Upper lobe of left lung (tissue), 6 donors: ENCODE measurements around the gene KLC1. TPM values are rescaled to one million over a fixed set of nuclear protein-coding genes. Genes with fewer than 3 reads are reported as not detected.

Experiments
- ATAC-seq, 2 donors: fragments of 200-7000 bp; cut with Tn5 transposase; one replicate each; pipeline ENCODE4 v1.9.1; 2022; ENCODE audit warnings: mild to moderate bottlenecking in 2 of 2, moderate library complexity in 2 of 2; ENCODE audit not compliant: low FRiP score in 2 of 2
- DNase-seq, 2 donors: peaks; one replicate each; pipeline ENCODE4 v3.0.0-alpha.2; 2019 to 2020
- H3K27ac ChIP-seq, 4 donors: fragments of 200-600 bp; sonication (generic); one replicate each; pipeline ENCODE4 v1.5.1; 2016 to 2019
- H3K27me3 ChIP-seq, 4 donors: fragments of 200-600 bp; sonication (generic); one replicate each; pipeline ENCODE4 v1.5.1; 2017 to 2019
- H3K36me3 ChIP-seq, 4 donors: fragments of 200-600 bp; sonication (generic); one replicate each; pipeline ENCODE4 v1.5.1; 2016 to 2019
- H3K4me1 ChIP-seq, 4 donors: fragments of 200-600 bp; sonication (generic); one replicate each; pipeline ENCODE4 v1.5.1; 2018 to 2019
- H3K4me3 ChIP-seq, 4 donors: fragments of 200-600 bp; sonication (generic); one replicate each; pipeline ENCODE4 v1.5.1; 2017 to 2019; ENCODE audit warnings: mild to moderate bottlenecking in 2 of 4, moderate library complexity in 1 of 4
- H3K9me3 ChIP-seq, 4 donors: fragments of 200-600 bp; sonication (generic); one replicate each; pipeline ENCODE4 v1.5.1; 2018 to 2019
- EP300 ChIP-seq, 4 donors: sonication (generic); formaldehyde crosslinking; IDR thresholded peaks; one replicate each; pipeline ENCODE4 v1.5.1; 2017; ENCODE audit warnings: antibody characterized with exemption in 4 of 4, control low read depth in 2 of 4
- POLR2A ChIP-seq, 4 donors: fragments of 450-650 bp; IDR thresholded peaks; one replicate each; pipeline ENCODE4 v1.5.1; 2016 to 2017; ENCODE audit warnings: antibody characterized with exemption in 4 of 4, mild to moderate bottlenecking in 2 of 4
- POLR2AphosphoS5 ChIP-seq, 2 donors: sonication (generic); formaldehyde crosslinking; IDR thresholded peaks; one replicate each; pipeline ENCODE4 v1.5.1; 2017; ENCODE audit warnings: antibody characterized with exemption in 2 of 2
- WGBS, 2 donors: methylation state at CpG; one replicate each; pipeline ENCODE4 v1.1.5; 2017 to 2018; 5-methylcytosine and 5-hydroxymethylcytosine counted together
- total RNA-seq, 6 donors: library from RNA; depleted of rRNA in 4 of 6; stranded (reverse); fragments of >200 nt in 4 of 6; gene quantifications; one replicate each; pipeline versions ENCODE4 v1.1.0 to v1.2.1, GENCODE V29; 2016 to 2021
- TF ChIP-seq, protein P1 (sequence below), 6 experiments: fragments of 450-650 bp in 4 of 6; fragments of 200-600 bp in 2 of 6; sonication (generic) in 2 of 6; IDR thresholded peaks; one replicate each; pipeline ENCODE4 v1.5.1; 2016 to 2019; ENCODE audit warnings: antibody characterized with exemption in 6 of 6
- donor health status: DM: no; HTN: no; CAD: no; lungs with moderate emphysema.
- donor health status: DM: no; HTN: yes; CAD: no; lungs with severe emphysema.

The KLC1 gene
- total RNA-seq, 6 donors from 2014 or later, result 175 to 614 (median 267) TPM

DNA sequence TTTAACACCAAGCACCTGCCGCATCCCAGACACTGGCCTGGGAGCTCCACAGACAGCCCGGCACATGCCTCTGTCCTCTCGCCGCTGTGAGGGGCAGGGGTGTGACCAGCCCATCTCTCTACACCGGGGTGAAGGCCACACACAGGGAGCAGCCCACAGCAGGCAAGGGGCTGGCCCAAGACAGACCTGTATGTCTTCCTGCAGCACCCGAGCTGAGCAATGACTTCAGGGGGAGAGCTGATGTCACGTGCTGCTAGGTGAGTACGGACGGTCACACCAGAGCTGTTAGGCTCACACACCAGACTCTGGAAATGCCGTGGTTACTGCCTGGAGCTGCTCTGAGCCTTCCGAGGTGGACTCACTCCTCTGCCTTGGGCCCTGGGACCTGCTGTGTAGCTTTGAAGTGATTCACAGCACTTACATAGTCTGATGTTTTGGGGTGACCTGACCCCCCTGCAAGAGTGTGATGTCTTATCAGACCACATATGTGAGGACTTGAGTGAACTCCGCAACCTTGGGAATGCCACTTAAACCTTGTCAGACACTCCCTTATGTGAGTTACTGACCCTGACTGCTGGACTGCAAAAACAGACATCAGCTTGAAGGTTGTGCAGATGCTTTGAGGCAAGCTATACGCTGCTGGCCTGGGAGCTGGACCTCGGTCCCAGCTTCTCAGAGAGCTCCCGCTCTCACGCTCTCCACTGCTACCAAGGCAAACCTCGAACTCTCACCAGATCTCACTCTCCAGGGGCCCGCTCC lies 84.5 kb downstream of the KLC1 start:
- TF ChIP-seq POLR2A (IDR thresholded peaks at IDR 0.05) (no peak), POLR2AphosphoS5 (IDR thresholded peaks at IDR 0.05) (no peak), EP300 (IDR thresholded peaks at IDR 0.05) (no peak)
- TF ChIP-seq, protein P1, sequence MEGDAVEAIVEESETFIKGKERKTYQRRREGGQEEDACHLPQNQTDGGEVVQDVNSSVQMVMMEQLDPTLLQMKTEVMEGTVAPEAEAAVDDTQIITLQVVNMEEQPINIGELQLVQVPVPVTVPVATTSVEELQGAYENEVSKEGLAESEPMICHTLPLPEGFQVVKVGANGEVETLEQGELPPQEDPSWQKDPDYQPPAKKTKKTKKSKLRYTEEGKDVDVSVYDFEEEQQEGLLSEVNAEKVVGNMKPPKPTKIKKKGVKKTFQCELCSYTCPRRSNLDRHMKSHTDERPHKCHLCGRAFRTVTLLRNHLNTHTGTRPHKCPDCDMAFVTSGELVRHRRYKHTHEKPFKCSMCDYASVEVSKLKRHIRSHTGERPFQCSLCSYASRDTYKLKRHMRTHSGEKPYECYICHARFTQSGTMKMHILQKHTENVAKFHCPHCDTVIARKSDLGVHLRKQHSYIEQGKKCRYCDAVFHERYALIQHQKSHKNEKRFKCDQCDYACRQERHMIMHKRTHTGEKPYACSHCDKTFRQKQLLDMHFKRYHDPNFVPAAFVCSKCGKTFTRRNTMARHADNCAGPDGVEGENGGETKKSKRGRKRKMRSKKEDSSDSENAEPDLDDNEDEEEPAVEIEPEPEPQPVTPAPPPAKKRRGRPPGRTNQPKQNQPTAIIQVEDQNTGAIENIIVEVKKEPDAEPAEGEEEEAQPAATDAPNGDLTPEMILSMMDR (IDR thresholded peaks at IDR 0.05), result no peak
- ATAC-seq (no peak), DNase-seq (no peak)
- H3K9me3 ChIP-seq, result no peaks in the 10 kb centered on the region
- WGBS, 2 donors, result 92 to 93% methylated on average over 17 to 18 of the region's 18 CpGs
- H3K27me3 ChIP-seq, result no peaks in the 10 kb centered on the region
- peak overlapping the region in 3 of 4 donors; percentile 57 to 81 (median 59) for H3K27ac ChIP-seq
- peaks cover 41 to 66% (median 51%) of the 10 kb centered on the region in 4 donors for H3K4me1 ChIP-seq
- no peak overlapping the region for H3K4me3 ChIP-seq
- peaks cover 0 to 7% (median 2%) of the 10 kb centered on the region in 4 donors for H3K36me3 ChIP-seq

- H3K36me3 ChIP-seq, result peaks cover 0 to 7% (median 1%) of the 10 kb centered on the region in 4 donors
- DNase-seq (no peak), ATAC-seq (no peak)
- H3K27me3 ChIP-seq, result no peaks in the 10 kb centered on the region
- H3K27ac ChIP-seq, result no peak overlapping the region
- no peak for TF ChIP-seq POLR2AphosphoS5 (IDR thresholded peaks at IDR 0.05)
- TF ChIP-seq POLR2A (IDR thresholded peaks at IDR 0.05), result no peak
- TF ChIP-seq, protein P1 (IDR thresholded peaks at IDR 0.05), result no peak
- no peak for TF ChIP-seq EP300 (IDR thresholded peaks at IDR 0.05)
- peaks cover 43 to 73% (median 53%) of the 10 kb centered on the region in 4 donors for H3K4me1 ChIP-seq
- H3K9me3 ChIP-seq, result no peaks in the 10 kb centered on the region
- peak overlapping the region in 3 of 4 donors; percentile 97 to 98 (median 98) for H3K4me3 ChIP-seq
- 62 to 65% methylated on average over 16 of the region's 16 CpGs for WGBS, 2 donors
Observed at GRCh38 chr14:103714063-103714724, 85.2 kb downstream of the KLC1 start.

DNA sequence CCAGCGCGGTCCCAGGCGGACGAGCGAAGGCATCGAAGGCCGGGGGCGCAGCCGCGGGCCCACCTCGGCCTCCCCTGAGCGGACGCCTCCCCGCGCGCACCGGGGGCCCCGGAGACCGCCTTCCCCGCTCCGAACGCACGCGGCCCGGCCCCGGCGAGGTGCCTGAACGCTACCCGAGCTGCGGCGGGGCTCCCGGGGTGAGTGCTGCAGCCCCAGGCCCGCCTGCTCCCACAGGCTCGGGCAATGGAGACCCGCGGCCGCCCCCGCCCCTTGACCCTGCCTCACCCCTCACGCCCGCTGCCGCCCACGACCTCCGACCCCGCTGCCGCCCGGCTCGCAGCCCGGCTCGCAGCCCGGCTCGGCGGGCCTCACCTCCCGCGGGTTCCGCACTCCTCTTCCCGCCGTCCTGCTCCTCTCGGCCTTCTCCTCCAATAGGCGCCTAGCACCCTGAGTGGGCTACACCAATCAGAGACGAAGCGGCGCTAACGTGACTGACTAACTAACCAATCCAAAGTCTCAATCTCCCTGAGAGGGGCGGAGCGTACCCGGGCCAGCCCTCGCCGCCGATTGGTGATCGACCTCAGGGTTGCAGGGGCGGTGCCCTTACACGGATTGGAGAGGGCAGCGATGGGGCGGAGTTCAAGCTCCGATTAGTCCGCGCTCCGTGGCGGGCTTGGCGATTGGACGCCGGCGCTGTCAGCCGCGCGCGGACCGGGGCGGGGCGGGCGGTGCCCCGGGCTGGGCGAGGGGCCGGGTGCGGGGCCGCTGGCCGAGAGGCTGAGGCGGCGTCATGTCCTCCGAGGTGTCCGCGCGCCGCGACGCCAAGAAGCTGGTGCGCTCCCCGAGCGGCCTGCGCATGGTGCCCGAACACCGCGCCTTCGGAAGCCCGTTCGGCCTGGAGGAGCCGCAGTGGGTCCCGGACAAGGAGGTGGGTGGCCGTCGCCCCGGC lies 86.3 kb downstream of the KLC1 start, which contains the start of the genes XRCC3 and ZFYVE21:
XRCC3 (minus strand) TSS at position 400 of the 949 bp plus-strand sequence. CDS start 4,364 bp downstream, outside the sequence.
ZFYVE21 (plus strand) TSS at position 759 of the 949 bp plus-strand sequence; CDS start at position 791, 32 bp downstream.
- H3K36me3 ChIP-seq, result no peaks in the 10 kb centered on the region
- H3K27me3 ChIP-seq, result no peaks in the 10 kb centered on the region
- peak within 1 kb of the TSS; percentile 58 to 98 (median 98) for H3K4me3 ChIP-seq
- DNase-seq (peak; percentile 98 to 100), ATAC-seq (peak; percentile 95 to 99)
- H3K9me3 ChIP-seq, result no peaks in the 10 kb centered on the region
- 1 to 3% methylated on average over 6 to 43 of the region's 121 CpGs for whole genome bisulfite sequencing, 2 donors
- H3K27ac ChIP-seq, result peak within 1 kb of the TSS; percentile 61 to 90 (median 80)
- H3K4me1 ChIP-seq, result peaks cover 43 to 78% (median 53%) of the 10 kb centered on the region in 4 donors
- TF ChIP-seq EP300 (IDR thresholded peaks at IDR 0.05), result no peak
- TF ChIP-seq POLR2A (IDR thresholded peaks at IDR 0.05), result peak in 3 of 4 donors; percentile 43 to 88 (median 74)
- peak in 1 of 2 donors; percentile 65 for TF ChIP-seq POLR2AphosphoS5 (IDR thresholded peaks at IDR 0.05)
- TF ChIP-seq, protein P1 (IDR thresholded peaks at IDR 0.05), result peak in 1 of 6 experiments; percentile 21

DNA sequence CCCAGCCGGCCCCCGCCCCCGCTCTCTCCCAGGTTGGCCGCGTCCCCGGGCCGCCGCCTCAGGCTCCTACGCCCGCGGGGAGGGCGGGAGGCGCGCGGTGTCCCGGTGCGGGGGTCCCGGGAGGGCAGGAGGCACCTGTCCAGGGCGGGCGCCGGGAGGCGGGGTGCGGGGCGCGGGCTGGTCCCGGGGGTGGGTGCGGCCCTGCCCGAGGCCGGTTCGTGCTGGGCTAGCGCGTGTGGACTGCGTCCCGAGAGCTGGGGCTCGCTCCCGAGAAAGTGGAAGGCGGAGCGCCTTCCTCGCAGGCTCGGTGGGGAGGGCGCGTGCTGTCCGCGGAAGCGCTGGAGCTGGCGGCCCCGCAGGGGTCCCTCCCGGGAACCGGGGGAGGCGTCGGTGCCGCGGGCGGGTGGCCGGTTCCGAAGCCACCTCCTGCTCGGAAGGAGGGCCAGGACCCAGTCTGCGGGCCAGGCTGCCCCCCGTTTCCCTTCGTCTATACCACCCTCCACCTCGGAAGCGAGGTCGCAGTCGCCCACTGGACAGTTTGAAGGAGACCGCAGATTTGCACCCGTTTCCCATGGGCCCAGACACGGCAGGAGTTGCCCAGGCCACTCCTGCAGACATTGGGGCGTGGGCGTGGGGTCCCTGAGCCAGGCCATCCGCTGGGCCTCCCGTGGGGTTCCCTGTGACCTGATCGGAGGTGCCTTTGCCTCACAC lies 87.2 kb downstream of the KLC1 start:
- no peaks in the 10 kb centered on the region for H3K36me3 ChIP-seq
- H3K27me3 ChIP-seq, result no peaks in the 10 kb centered on the region
- H3K4me1 ChIP-seq, result peaks cover 38 to 80% (median 47%) of the 10 kb centered on the region in 4 donors
- WGBS, 2 donors, result 8 to 24% methylated on average over 16 to 31 of the region's 72 CpGs
- ATAC-seq (peak in 1 of 2 donors; percentile 1), DNase-seq (peak; percentile 38 to 92)
- no peaks in the 10 kb centered on the region for H3K9me3 ChIP-seq
- TF ChIP-seq, protein P1 (IDR thresholded peaks at IDR 0.05), result no peak
- no peak for TF ChIP-seq POLR2AphosphoS5 (IDR thresholded peaks at IDR 0.05)
- TF ChIP-seq POLR2A (IDR thresholded peaks at IDR 0.05), result no peak
- TF ChIP-seq EP300 (IDR thresholded peaks at IDR 0.05), result no peak
- peak overlapping the region; percentile 61 to 90 (median 80) for H3K27ac ChIP-seq
- H3K4me3 ChIP-seq, result peak overlapping the region; percentile 57 to 98 (median 98)
